Nasal cavity respiratory epithelium epithelial cell of viscerocranial mucosa (primary cell): ENCODE measurements around the gene PUM1. TPM values are rescaled to one million over a fixed set of nuclear protein-coding genes. Genes with fewer than 3 reads are reported as not detected.

ENCODE experiments used
- total RNA-seq: library from RNA; depleted of rRNA; stranded (reverse); fragments of >200 nt; gene quantifications from 2 replicates; pipeline ENCODE4 v1.2.3, GENCODE V29; 2014

The PUM1 gene, protein sequence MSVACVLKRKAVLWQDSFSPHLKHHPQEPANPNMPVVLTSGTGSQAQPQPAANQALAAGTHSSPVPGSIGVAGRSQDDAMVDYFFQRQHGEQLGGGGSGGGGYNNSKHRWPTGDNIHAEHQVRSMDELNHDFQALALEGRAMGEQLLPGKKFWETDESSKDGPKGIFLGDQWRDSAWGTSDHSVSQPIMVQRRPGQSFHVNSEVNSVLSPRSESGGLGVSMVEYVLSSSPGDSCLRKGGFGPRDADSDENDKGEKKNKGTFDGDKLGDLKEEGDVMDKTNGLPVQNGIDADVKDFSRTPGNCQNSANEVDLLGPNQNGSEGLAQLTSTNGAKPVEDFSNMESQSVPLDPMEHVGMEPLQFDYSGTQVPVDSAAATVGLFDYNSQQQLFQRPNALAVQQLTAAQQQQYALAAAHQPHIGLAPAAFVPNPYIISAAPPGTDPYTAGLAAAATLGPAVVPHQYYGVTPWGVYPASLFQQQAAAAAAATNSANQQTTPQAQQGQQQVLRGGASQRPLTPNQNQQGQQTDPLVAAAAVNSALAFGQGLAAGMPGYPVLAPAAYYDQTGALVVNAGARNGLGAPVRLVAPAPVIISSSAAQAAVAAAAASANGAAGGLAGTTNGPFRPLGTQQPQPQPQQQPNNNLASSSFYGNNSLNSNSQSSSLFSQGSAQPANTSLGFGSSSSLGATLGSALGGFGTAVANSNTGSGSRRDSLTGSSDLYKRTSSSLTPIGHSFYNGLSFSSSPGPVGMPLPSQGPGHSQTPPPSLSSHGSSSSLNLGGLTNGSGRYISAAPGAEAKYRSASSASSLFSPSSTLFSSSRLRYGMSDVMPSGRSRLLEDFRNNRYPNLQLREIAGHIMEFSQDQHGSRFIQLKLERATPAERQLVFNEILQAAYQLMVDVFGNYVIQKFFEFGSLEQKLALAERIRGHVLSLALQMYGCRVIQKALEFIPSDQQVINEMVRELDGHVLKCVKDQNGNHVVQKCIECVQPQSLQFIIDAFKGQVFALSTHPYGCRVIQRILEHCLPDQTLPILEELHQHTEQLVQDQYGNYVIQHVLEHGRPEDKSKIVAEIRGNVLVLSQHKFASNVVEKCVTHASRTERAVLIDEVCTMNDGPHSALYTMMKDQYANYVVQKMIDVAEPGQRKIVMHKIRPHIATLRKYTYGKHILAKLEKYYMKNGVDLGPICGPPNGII
- 59.1 and 137 TPM in 2 replicates for total RNA-seq

DNA sequence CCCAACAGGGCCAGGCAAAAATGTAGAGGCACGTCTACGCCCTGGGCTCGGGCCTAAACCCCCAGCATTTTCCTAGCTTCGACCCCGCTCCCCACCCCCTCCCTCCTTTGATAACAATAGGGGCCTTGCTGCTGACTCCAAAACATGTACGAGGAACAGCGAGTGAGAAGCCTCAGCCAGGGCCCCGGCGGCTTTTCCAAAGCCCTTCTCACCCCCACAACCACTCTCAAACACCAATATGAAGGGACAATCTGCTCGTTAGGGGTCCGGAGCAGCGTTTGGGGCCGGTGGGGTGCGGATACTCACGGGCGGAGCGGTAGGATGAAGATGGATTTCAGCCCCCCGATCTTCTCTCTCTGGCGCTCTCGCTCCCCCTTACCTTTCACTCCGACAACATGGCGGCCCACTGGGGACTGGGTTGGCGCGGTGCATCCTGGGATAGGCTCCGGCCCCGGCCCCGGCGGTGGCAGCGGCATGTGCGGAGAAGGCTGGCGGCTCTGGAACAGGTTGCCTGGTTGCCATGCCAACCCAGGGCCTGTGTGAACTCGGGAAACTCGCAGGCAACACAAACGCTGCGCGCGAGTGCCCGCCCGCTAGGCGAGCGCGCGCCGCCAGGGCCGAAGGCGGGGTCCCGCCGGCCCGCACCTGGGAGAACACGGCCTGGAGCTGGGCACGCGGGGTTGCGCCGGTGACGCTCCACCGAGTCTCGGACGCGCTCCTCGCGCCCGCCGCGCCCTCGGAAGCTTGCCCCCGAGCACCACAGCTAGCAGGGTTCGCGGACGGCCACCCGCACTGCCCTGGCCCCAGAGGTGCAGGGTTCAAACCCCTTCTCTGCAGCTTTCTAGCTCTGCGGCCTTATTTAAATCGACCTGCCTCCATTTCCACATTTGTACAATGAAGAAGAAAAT, at the start of gene PUM1:
TSS of gene PUM1 (minus strand) at position 408 of the 908 bp plus-strand sequence. CDS start 6,151 bp downstream, outside the sequence.

DNA sequence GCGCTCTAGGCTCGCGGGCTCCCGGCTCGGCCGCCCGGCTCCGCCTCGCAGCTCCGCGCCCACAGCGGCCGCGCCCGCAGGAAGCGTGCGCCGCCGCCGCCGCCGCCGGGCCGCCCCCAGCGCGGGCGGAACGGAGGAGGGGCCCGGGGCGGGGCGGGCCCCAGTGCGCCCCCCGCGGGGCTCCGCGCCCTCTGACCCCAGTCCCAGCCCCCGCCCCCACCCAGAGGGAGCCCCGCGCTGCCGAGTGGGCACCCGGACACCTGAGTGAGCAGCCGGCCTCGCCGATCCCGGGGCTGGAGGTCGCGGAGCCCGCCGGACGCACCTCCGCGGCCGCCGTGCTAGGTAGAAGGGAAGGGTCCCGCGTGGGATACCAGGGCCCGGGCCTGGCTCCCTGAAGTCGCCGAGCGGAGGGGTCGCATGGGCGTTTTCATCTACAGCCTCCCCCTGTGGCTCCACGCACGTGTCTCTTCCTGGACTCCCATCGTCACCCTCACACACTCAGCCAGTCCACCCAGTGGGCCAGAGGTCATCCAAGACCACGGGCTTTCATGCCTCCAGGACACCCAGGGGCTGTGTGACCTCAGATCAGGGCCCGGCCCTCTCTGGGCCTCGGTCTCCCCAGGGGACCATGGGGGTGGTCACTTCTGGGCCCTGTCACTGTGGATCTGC, 156.7 kb downstream of the PUM1 start, which contains the start of gene SDC3:
TSS of gene SDC3 (minus strand) at position 63 of the 669 bp plus-strand sequence. CDS start 172 bp downstream, outside the sequence.

Other genes starting within 250 kb of the PUM1 start
- gene SDC3, start 157.0 kb downstream of the PUM1 start, total RNA-seq: 2.7 and 10.7 TPM in 2 replicates
- 0.07 TPM in 1 of 2 replicates, not detected in the other for gene NKAIN1, start 174.2 kb upstream of the PUM1 start, total RNA-seq
- gene SNRNP40, start 231.1 kb upstream of the PUM1 start, total RNA-seq: 78.0 and 165 TPM in 2 replicates
- gene ZCCHC17, start 231.3 kb upstream of the PUM1 start, total RNA-seq: 35.5 and 38.3 TPM in 2 replicates